RPMI7951 (cell line): ENCODE measurements around the gene RELT. TPM values are rescaled to one million over a fixed set of nuclear protein-coding genes. Genes with fewer than 3 reads are reported as not detected.

ENCODE experiments used
- DNase-seq: peaks from one replicate; pipeline ENCODE4 v3.0.0-alpha.2; 2012; ENCODE audit warnings: low read depth
- total RNA-seq: library from RNA; depleted of rRNA; stranded (reverse); fragments of >200 nt; shearing (Covaris generic); gene quantifications from 2 replicates; pipeline ENCODE4 v1.2.3, GENCODE V29; 2014

RELT gene
- total RNA-seq, 1 experiment from 2014 or later: 4.2 TPM

DNA sequence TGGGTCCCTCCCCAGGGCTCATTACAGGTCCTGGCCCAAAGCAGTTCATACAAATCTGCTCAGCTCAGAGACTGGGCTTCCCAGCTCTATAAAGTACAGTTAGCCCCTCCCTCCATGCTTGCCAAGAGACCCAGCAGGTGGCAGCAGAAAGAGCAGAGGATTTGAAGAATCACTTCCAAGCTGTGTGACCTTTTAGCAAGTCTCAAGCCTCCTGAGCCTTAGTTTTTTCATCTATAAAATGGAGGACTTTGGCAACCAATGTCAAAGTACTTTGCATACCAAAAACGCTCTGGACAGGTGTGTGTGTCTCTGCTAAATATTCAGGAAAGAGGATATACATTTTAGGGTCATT lies 26.6 kb downstream of the RELT start:
- DNase-seq: peak; percentile 18

DNA sequence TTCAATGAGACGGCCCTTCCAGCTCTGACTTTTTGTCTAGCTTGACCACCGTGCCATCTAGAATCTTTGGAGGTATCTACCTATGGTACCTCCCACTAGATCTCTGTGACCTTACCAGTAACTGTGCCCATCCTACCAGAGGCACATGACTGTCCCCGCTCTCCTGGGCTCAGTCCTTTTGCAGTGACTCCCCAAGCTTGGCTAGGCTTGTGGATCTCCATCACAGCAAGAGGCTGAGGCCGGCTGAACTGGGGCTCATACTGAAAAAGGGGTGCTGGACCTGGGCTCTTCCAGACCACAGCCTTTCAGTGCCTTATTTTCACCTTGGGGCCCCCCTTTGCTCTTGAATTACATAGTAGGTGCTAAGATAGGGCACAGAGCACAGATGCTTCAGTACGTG lies 27.3 kb downstream of the RELT start:
- DNase-seq: no peak

DNA sequence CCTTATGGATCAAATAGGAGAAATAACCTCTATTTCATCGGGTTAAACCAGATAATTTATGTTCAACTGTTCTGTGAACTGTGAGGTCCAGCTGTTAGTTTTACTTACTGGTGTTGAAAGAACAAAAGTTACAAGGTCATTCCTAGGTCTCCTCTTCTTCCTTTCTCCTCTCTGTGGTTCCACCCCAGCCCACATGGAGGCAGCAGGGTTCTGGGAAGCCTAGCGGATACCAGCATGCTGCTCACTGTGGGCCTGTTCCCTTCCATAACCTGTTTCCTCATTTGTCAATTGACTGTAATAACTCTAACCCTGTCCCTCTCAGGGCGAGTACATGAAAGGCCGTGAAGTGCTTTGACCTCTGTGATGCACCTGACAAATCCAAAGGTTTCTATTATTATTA lies 27.8 kb downstream of the RELT start:
- peak; percentile 40 for DNase-seq

DNA sequence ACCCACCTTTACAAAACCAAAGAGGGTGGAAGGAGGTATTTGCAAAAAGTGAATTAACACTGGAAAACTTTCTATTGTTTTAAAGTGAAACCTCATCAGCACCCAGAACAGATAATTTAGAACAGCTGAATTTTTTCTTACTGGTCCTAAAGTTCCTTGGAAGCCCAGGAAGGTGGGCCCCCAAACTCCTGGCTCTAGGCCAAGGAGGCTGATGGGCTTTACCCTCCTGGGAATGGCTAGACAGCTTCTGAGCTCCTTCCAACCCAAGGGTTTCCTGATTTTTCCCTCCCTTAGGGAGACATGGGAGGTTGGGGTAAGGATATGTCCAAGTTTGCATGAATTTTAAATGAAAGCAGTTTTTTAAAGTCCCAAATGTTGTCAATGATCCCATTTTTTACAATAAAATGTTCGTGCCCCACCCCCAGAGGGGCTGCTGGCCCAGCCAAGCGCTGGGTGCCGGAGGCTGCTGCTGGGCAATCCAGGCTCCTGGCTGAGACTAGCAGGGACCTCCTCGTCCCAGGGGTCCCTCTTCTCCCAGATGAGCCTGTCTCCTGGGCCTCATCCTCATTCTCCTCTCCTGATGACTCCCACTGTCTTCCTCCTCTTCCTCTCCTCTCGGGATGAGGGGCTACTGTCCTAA lies 28.4 kb downstream of the RELT start:
- no peak for DNase-seq

DNA sequence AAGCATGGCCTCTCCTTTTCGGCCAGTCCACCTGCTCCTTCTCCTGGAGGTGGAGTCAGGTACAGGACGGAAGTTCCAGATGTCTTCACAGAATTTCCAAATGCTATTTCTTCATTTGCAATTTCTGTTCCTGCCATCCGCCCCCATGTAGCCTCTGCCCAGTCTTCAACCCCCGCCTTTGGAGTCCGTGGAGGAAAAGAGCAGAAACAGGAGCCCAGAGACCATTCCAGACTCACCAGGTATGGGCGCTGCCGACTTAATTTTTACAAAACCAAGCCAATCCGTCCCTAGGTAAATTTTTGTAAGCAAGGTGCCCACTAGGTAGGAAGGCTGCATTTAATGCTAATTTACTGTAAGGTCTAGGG lies 28.9 kb downstream of the RELT start:
- DNase-seq: no peak

DNA sequence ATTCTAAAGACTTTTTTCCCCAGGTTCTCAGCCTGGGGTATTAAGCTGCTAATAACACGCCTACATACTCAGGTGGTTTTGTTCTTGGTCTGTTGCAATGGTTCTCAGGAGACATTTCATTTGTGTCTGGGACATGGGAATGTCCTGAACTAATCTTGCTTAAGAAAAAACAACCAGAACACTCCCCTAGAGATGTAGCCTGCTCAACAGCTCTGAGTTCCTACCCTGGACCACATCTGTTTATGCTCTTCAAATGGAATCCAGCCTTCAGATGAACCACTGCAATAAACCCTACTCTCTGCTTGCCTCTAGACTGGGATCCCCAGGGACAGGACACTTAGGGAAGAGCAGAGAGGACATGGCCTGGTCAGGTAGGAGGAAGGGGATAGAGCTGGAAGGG lies 29.9 kb downstream of the RELT start:
- DNase-seq: no peak

DNA sequence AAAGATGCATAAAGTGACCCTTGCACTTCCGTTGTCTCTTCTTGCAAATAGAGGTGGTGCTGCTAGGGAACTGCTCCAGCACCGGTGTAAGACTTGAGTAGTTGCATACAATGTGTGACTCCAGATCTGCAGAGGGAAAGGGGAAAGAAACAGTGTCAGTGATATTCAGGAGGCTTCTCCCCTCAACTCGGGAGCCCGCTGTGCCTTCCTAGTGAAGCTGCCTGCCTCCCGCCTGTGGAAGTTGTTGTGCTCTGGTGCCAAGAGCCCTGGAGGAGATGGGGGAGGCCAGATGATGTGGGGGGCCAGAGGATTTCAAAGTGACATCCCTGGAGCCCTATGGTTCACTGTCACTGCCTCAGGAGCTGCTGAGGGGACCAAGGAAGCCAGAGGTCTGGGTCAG lies 30.4 kb downstream of the RELT start:
- DNase-seq: no peak

DNA sequence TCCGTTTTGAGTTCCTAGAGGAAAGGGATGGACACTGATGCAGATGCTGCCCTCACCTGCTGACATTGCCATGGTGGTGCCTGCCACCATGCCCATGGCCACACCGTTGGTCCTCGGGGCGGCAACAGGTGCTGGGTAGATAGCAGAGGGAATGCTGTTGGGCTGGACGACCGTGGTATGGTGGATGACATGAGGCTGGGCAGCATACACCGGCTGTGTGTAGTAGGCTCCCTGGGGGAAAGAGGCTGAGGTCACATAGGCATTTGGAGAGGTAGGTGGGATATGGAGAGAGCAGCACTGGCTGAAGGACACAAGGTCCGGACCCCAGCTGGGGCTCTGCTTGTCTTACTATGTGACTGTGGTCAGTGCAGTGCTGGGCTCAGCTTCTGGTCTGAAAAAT lies 33.2 kb downstream of the RELT start:
- no peak for DNase-seq

DNA sequence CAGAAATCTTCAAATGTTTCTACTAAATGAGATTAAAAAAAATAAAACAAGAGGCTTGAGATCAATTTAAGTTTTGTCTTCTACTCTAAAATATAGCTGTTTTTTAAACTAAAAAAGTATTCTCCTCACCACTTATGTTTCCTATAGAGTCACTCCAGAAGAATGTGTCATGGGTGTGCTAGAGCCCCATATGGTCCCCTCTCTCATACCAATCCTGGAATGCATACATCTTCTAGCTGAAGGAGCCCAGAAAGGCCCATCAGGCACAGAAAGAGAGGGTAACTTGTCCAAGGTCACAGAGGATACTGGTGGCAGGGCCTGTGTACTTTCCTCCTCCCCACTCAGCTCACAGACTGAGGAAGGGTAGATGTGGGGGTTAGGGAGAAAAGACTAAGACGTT lies 34.4 kb downstream of the RELT start:
- DNase-seq: no peak

DNA sequence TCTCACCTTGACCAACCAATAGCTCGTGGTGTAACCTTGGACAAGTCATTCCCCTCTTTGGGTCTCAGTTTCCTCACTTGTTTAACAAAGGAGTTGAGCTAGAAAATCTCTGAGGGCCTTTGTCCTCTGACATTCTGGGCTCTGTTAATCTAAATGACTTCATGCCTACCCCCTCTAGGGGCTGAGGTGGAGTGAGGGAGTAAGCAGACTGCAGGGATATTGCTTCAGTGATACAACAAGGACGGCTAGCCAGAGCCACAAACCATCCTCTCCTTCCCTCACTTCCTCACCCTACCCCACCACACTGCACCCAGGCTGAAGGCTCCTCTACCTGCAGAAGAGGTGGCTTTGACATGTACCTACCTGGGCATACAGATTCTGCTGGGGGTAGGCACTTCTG lies 34.8 kb downstream of the RELT start:
- DNase-seq: no peak

DNA sequence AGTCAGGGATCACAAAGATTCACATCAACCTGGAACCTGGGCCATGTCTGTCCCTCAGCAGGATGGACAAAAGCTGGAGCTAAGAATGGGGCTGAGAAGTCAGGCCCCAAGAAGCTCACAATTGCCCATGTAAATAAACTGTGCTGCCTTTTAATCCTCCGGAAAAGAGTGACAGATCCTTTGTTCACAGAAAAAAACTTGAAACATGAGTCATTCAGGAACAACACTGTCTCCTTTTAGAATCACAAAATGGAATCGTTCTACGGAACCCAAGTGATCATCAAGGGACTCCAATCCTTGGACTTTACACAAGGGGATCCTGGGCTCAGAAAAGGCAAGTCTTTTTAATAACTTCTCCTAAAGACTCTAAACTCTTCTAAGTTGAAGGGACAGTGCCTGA lies 36.1 kb downstream of the RELT start:
- peak; percentile 58 for DNase-seq

DNA sequence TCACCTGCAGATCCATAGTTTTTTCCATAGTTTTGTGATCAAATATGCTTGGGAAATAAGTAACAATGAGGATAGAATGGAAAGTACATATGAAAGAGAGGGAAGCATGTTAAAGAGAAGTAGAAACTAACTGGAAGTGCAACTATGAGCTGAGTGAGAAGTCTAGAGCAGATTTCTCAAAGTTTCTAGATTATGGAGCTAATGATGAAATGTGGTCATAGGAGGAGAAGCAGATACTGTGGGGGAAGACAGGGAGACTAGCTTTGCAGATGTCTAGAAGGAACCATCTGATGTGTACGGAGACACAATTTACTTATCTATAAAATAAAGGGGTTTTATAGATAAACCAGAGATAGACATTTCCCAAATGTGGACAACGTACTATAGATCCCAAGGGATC lies 37.1 kb downstream of the RELT start:
- no peak for DNase-seq

DNA sequence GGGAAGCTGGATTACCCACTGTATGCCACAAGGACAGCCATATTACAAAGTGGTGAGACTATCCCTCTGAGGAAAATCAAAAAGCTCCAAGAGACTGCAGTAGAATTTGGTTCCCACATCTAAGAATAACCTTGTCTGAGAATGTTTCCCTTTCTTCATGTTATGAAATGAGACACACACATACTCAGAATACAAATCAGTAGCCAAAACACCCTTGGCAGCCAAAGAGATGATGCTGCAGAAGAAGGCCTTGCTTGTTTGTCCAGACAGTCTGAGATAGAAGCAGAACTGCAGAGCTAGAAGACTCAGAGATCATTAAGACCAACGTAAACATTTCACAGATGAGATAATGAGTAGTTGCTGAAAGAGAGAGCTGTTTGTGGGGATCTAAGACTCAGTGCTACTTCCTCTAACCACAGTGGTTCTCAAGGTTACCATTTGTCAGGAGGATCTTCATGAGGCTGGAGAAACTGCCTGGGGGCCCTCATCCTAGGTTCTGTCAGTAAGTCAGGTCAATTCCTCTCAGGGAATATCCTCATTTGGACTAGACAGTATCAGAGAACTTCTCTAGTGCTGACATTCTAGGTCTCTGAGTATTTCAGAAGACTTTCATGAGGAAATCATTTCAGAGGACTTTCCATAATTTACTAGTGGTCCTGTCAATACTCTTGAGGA lies 38.9 kb downstream of the RELT start:
- peak; percentile 74 for DNase-seq

DNA sequence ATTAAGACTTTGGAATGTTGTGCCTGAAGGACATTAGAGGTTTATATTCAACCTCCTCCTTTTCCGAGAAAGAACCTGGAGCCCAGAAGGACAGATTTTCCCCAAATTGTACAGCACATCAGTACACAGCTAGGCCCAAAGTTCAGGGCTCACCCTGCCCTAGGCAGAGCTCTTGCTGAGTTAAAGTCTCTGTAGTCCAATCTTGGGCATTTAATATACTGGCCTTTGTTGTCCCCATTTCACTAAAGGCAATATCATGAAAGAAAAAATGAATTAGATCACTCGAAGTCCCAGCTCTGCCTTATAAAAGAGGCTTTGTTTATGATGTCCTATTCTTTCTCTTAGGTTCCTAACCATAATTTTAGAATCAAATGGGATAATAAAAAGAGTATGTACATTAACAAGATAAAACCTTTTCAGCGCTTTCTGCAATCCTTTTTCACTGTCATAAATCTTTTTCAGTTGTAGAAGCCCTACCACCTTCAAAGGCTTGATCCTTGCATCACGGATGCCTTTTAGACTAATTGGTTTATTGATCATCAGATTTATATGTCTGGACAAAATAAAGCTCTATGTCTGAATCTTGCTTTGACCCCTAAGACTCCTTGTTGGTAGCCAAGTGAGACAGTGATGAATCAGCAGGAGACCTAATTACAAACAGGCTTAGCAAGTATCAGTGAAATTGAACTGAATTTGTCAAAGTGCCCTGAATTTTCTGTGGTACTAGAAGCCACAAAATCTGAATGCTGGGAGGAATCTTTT lies 39.8 kb downstream of the RELT start:
- DNase-seq: peak; percentile 83

DNA sequence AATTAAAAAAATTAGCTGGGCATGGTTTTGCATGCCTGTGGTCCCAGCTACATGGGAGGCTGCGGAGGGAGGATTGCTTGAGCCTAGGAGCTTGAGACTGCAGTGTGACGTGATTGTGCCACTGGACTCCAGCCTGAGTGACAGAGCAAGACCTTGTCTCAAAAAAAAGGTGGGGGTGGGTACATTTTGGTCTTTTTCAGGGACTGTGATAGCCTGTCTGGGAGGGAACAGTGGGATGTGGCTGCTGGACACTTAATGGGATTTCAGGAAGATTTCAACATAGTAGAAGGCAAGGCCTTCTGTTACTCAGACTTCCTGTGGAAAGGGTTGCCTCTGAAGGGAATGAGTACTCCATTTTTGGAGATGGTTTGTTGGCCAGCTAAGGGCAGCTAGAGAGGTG lies 40.6 kb downstream of the RELT start:
- peak; percentile 55 for DNase-seq

DNA sequence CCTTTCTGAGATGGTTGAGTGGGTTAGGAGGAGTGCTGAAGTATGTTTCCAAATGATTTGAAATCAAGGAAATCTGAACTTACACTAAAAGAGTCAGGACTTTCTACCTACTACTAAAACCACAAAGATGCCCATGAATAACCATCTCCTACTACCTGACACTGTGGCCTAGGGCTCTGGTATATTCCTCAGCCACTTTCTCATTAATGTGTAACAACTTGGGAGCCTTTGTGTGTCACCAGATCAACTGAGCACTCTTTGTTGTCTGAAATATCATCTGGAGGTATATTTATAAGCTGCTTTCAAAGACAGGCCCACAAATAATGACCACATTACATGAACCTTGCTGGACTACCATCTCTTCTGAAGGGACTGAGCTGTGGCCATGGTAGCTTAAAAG lies 43.9 kb downstream of the RELT start:
- DNase-seq: no peak

DNA sequence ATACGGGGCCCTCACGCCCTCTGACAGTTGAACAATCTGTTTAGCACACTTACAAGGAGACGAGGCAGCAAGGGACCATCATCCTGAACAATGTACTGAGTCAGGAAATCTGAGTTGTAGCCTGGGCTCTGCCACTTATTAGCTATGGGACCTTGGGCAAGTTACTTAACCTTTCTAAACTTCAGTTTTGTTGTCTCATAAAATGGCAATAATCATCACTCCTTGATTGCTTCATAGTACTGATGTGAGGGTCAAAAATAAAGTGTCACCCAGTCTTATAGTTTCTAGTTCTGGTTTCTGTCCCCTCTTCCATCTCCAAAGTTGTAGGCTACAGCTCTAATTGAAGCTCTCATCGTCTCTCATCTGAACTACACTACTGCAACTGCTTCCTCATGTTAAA lies 46.7 kb downstream of the RELT start:
- DNase-seq: no peak

DNA sequence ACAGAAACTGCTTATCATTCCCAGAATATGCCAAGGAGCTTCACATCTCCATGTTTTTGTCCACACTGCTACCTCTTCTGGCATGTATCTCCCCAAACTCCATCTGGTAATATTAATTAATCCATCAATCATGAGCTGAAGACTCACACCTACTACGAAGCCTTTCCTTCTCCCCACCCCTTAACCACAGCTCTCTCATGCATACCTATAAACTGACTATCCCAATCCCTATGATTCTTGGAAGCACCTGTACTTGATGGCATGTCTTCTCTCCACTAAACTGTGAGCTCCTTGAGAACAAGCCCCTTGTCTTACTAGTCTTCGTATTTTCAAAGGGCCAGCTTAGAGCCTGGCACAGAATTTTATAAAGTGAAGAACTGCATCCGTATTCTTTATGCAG lies 47.3 kb downstream of the RELT start:
- DNase-seq: no peak

DNA sequence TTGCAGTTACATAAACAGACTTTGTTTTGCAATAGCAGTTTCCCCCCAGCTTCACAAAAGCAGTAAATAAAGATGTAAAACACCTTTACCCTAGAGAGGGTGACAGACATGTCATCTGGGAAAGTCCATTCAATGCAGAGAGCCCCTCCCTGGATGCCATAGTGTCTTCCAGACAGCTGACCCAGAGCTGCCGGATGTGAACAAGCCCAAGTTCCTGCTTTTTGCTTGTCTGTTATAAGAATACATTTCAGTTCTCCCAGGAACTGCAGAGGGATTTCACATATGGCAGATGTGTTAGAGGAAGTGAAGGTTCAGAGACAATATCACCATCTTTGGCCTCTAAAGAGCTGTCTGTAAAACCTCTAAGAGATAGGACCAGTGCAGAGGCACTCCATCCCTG lies 48.9 kb downstream of the RELT start:
- no peak for DNase-seq

DNA sequence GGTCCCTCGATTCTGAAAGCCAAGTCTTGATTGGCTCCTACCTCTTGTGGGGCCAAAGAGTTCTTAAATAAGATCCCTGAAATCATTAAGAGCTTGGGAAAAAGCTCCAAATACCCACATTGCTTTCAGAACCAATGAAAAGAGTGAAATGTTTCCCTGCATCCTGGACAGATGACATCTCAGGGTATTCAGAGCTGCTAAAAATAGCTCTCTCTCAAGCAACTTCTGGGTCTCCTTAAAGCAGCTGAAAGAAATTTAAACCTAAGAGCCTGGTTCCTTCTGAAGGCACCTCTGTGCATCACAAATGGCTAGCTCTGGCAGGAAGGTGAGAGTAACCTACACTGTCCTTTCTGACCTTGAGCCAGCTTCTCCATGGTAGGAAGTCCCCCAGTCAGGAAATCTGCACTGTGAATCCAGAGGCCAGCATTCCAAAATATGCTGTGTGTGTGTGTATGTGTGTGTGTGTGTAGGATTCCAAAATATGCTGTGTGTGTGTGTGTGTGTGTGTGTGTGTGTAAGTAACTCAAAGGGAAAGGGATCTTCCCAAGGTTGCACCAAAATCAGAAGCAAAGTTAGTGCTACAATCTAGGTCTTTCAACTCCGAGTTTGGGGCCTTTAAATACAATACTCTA lies 50.1 kb downstream of the RELT start:
- peak; percentile 11 for DNase-seq

DNA sequence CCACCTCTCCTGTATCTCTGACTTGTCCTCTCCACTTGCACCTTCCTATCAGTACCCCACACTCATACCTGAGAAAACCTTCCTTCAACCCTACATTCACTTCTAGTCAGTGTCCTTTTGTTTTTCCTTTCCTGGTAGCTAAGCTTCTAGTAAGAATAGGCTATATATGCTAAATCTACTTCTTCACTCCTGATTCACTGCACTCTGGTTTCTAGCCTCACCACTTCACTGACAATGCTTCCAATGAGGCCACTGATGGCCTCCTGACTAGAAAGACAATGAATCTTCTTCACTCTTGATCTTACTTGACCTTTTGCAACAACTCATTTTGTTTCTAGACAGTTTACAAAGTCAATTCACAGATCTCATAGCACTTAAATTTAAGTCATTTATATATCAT lies 52.0 kb downstream of the RELT start:
- DNase-seq: no peak

DNA sequence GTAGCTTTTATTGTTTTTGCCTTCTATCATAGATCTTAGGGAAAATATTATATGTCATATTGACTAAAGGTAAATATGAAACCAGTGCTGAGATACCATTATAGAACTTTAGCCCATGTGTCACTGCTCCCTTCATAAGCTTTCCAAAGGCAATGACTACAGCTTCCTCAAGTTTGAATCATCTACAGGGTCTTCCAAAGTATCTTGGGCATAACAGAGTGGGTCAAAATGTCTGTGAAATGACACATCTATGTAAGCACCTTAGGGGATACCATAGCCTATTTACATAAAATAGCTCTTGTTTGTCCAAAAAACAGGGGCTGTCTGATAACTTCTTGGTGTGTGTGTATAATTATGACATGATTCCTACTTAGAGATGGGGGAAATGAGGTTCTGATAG lies 52.5 kb downstream of the RELT start:
- no peak for DNase-seq
